Stimulated activated CD4-positive, alpha-beta T cell treated with anti-CD3 and anti-CD28 coated beads, Interleukin-4, amount 100 ng/mL, for 24 hours (primary cell): ENCODE data around the gene LRGUK.
"Not testable (repeated sequence)": the region's sequence is repeated elsewhere in the genome, so short reads cannot be mapped to it uniquely, and the experiment has no call there.

ENCODE experiments used
- DNase-seq: peaks from one replicate; pipeline ENCODE4 v3.0.0-alpha.2; 2020

LRGUK gene

GRCh38 chr7:134254311-134254710 lies 127.2 kb downstream of the LRGUK start:
- DNase-seq: no peak

GRCh38 chr7:134255814-134256213 lies 128.7 kb downstream of the LRGUK start:
- no peak for DNase-seq

GRCh38 chr7:134262322-134262721 lies 135.2 kb downstream of the LRGUK start:
- DNase-seq: no peak

GRCh38 chr7:134276951-134277350 lies 149.8 kb downstream of the LRGUK start:
- no peak for DNase-seq

- no peak for DNase-seq
Observed at GRCh38 chr7:134278502-134279153, 151.5 kb downstream of the LRGUK start.

- no peak for DNase-seq
Observed at GRCh38 chr7:134279336-134279735, 152.2 kb downstream of the LRGUK start.

- DNase-seq: no peak
Observed at GRCh38 chr7:134279898-134280297, 152.8 kb downstream of the LRGUK start.

GRCh38 chr7:134280508-134280907 lies 153.4 kb downstream of the LRGUK start:
- DNase-seq: no peak

GRCh38 chr7:134284011-134284410 lies 156.9 kb downstream of the LRGUK start:
- no peak for DNase-seq

- DNase-seq: no peak
Observed at GRCh38 chr7:134284952-134285351, 157.8 kb downstream of the LRGUK start.

GRCh38 chr7:134287916-134288659 lies 160.9 kb downstream of the LRGUK start:
- DNase-seq: no peak

- no peak for DNase-seq
Observed at GRCh38 chr7:134289423-134289822, 162.3 kb downstream of the LRGUK start.

GRCh38 chr7:134289841-134290240 lies 162.7 kb downstream of the LRGUK start:
- DNase-seq: no peak

- no peak for DNase-seq
Observed at GRCh38 chr7:134290286-134290685, 163.1 kb downstream of the LRGUK start.

- DNase-seq: no peak
Observed at GRCh38 chr7:134293002-134293740, 166.0 kb downstream of the LRGUK start.

- not testable (repeated sequence) for DNase-seq
Observed at GRCh38 chr7:134295982-134296381, 168.8 kb downstream of the LRGUK start.

GRCh38 chr7:134297489-134297888 lies 170.3 kb downstream of the LRGUK start:
- DNase-seq: no peak

GRCh38 chr7:134298902-134299683 lies 172.0 kb downstream of the LRGUK start:
- DNase-seq: no peak

GRCh38 chr7:134300988-134301387 lies 173.8 kb downstream of the LRGUK start:
- DNase-seq: no peak

- DNase-seq: no peak
Observed at GRCh38 chr7:134301592-134301991, 174.5 kb downstream of the LRGUK start.

- DNase-seq: no peak
Observed at GRCh38 chr7:134302120-134302519, 175.0 kb downstream of the LRGUK start.

- DNase-seq: no peak
Observed at GRCh38 chr7:134307320-134307719, 180.2 kb downstream of the LRGUK start.

GRCh38 chr7:134308548-134308947 lies 181.4 kb downstream of the LRGUK start:
- no peak for DNase-seq
